Glomerular visceral epithelial cell (primary cell): Measurements from ENCODE around the gene PRDM10.
"Not testable (repeated sequence)": the region's sequence is repeated elsewhere in the genome, so short reads cannot be mapped to it uniquely, and the experiment has no call there.

Source experiments
- DNase-seq: peaks from one replicate; pipeline ENCODE4 v3.0.0-alpha.2; 2016; ENCODE audit errors: extremely low spot score

The PRDM10 gene

GRCh38 chr11:129976328-129976727 lies 26.3 kb downstream of the PRDM10 start:
- DNase-seq: no peak

GRCh38 chr11:129975543-129975942 lies 27.1 kb downstream of the PRDM10 start:
- no peak for DNase-seq

GRCh38 chr11:129974672-129975071 lies 28.0 kb downstream of the PRDM10 start:
- no peak for DNase-seq

GRCh38 chr11:129974237-129974636 lies 28.4 kb downstream of the PRDM10 start:
- DNase-seq: no peak

GRCh38 chr11:129973809-129974208 lies 28.8 kb downstream of the PRDM10 start:
- DNase-seq: peak; percentile 13

- no peak for DNase-seq
These were observed 29.6 kb downstream of the PRDM10 start for GRCh38 chr11:129973068-129973467.

- DNase-seq: no peak
These were observed 30.0 kb downstream of the PRDM10 start for GRCh38 chr11:129972611-129973010.

GRCh38 chr11:129971856-129972255 lies 30.8 kb downstream of the PRDM10 start:
- not testable (repeated sequence) for DNase-seq

- DNase-seq: no peak
These were observed 32.7 kb downstream of the PRDM10 start for GRCh38 chr11:129969920-129970319.

- DNase-seq: no peak
These were observed 33.8 kb downstream of the PRDM10 start for GRCh38 chr11:129968591-129969419.

- DNase-seq: peak; percentile 36
These were observed 34.6 kb downstream of the PRDM10 start for GRCh38 chr11:129967996-129968395.

GRCh38 chr11:129965248-129965647 lies 37.4 kb downstream of the PRDM10 start:
- no peak for DNase-seq

- DNase-seq: peak; percentile 69
These were observed 42.1 kb downstream of the PRDM10 start for GRCh38 chr11:129960216-129961214.

GRCh38 chr11:129959687-129960086 lies 42.9 kb downstream of the PRDM10 start:
- peak; percentile 56 for DNase-seq

- no peak for DNase-seq
These were observed 47.4 kb downstream of the PRDM10 start for GRCh38 chr11:129955282-129955681.

- DNase-seq: not testable (repeated sequence)
These were observed 47.9 kb downstream of the PRDM10 start for GRCh38 chr11:129954703-129955102.

GRCh38 chr11:129951866-129952262 lies 50.8 kb downstream of the PRDM10 start:
- no peak for DNase-seq

- no peak for DNase-seq
These were observed 51.3 kb downstream of the PRDM10 start for GRCh38 chr11:129951201-129951865.

- DNase-seq: no peak
These were observed 52.2 kb downstream of the PRDM10 start for GRCh38 chr11:129950101-129951091.

- DNase-seq: no peak
These were observed 53.6 kb downstream of the PRDM10 start for GRCh38 chr11:129948926-129949466.
